Keratinocyte (primary cell): ENCODE data around the gene B4GALT7. TPM values are rescaled to one million over a fixed set of nuclear protein-coding genes. Genes with fewer than 3 reads are reported as not detected.

Experiments used
- polyA plus RNA-seq, 5 experiments: library from polyadenylated mRNA; depleted of rRNA in 3 of 5; stranded (reverse) in 3 of 5; stranded (forward) in 1 of 5; unstranded in 1 of 5; fragments of >200 nt; gene quantifications; 1 replicate in 1 of 5; 2 replicates in 3 of 5; 3 replicates in 1 of 5; pipeline versions ENCODE4 v1.2.1 to v1.2.3, GENCODE V29; 2011 to 2012; ENCODE audit warnings: missing spikeins in 2 of 5, low read depth in 1 of 5, low replicate concordance in 1 of 5

The B4GALT7 gene
- polyA plus RNA-seq, 1 donor (not counting 4 experiments of a cell fraction or from before 2014, with no cell fraction given), result 15.7 TPM

Other genes starting within 250 kb of the B4GALT7 start
- gene LMAN2, start 248.5 kb upstream of the B4GALT7 start, polyA plus RNA-seq, result 105 to 147 TPM (median 146 TPM) in 3 replicates
- gene RGS14, start 242.2 kb upstream of the B4GALT7 start, polyA plus RNA-seq, result 8.6 to 10.6 TPM (median 9.3 TPM) in 3 replicates
- gene SLC34A1, start 215.7 kb upstream of the B4GALT7 start, polyA plus RNA-seq, result 0.02 to 0.07 TPM (median 0.06 TPM) in 3 replicates
- not detected in 3 replicates for gene PFN3, start 199.5 kb upstream of the B4GALT7 start, polyA plus RNA-seq
- 6.0 to 11.2 TPM (median 7.7 TPM) in 3 replicates for gene F12, start 190.6 kb upstream of the B4GALT7 start, polyA plus RNA-seq
- 23.4 to 38.5 TPM (median 29.9 TPM) in 3 replicates for gene GRK6, start 173.5 kb upstream of the B4GALT7 start, polyA plus RNA-seq
- gene PRR7, start 153.3 kb upstream of the B4GALT7 start, polyA plus RNA-seq, result 1.1 to 4.7 TPM (median 4.3 TPM) in 3 replicates
- 57.2 to 73.4 TPM (median 59.4 TPM) in 3 replicates for gene DBN1, start 126.5 kb upstream of the B4GALT7 start, polyA plus RNA-seq
- gene PDLIM7, start 102.5 kb upstream of the B4GALT7 start, polyA plus RNA-seq, result 48.5 to 83.6 TPM (median 60.5 TPM) in 3 replicates
- gene DOK3, start 90.3 kb upstream of the B4GALT7 start, polyA plus RNA-seq, result 1.5 to 3.6 TPM (median 1.7 TPM) in 3 replicates
- gene DDX41, start 83.2 kb upstream of the B4GALT7 start, polyA plus RNA-seq, result 71.3 to 95.8 TPM (median 81.7 TPM) in 3 replicates
- 21.9 to 43.6 TPM (median 27.5 TPM) in 3 replicates for gene FAM193B, start 45.6 kb upstream of the B4GALT7 start, polyA plus RNA-seq
- 247 to 341 TPM (median 276 TPM) in 3 replicates for gene TMED9, start 7.9 kb upstream of the B4GALT7 start, polyA plus RNA-seq
- 0.01 to 0.11 TPM (median 0.06 TPM) in 3 replicates for gene FAM153A, start 182.8 kb downstream of the B4GALT7 start, polyA plus RNA-seq